K562 (cell line): ENCODE data around the gene CSN1S1. TPM values are rescaled to one million over a fixed set of nuclear protein-coding genes. Genes with fewer than 3 reads are reported as not detected.

Experiments used
- ATAC-seq: fragments of 200-7000 bp; cut with Tn5 transposase; 3 replicates; pipeline ENCODE4 v1.9.1; 2020; ENCODE audit warnings: moderate library complexity
- BruUV-seq: library from RNA; stranded (reverse); fragments of 400-500 nt; replicated peaks from 2 replicates; lab custom pipeline; 2021; lab: Mats Ljungman, UMichigan
- CTCF ChIA-PET: fragments of 300-600 bp; formaldehyde crosslinking; extraction: SDS; loops from one replicate; lab custom pipeline; 2021; ENCODE audit warnings: low intra/inter-chr PET ratio; lab: Yijun Ruan, JAX
- POLR2A ChIA-PET: fragments of 300-600, 350-650 bp; sonication (Branson Sonifier 250); formaldehyde crosslinking; extraction: SDS; loops from one replicate; lab custom pipeline; 2021; ENCODE audit warnings: antibody characterized with exemption, inconsistent platforms; lab: Yijun Ruan, JAX
- DNase-seq, 4 experiments: peaks; one replicate each; pipeline versions ENCODE4 v3.0.0 to v3.0.0-alpha.2; 2011 to 2018; ENCODE audit warnings: low spot score in 3 of 4, mixed read lengths in 3 of 4; ENCODE audit errors: extremely low read depth in 1 of 4
- FAIRE-seq: peaks from 2 replicates; lab custom pipeline; 2011; peaks lifted over from hg19 to GRCh38; lab: Jason Lieb, UNC
- H2AFZ ChIP-seq: 2 replicates; pipeline ENCODE4 v1.6.0; 2011; ENCODE audit warnings: low read depth, low read length, control low read depth, inconsistent platforms
- H3K27ac ChIP-seq: fragments of 200-600 bp; 3 replicates; pipeline ENCODE4 v1.8.0; 2011; ENCODE audit warnings: low read depth, mild to moderate bottlenecking, control low read depth, inconsistent platforms, low read length, moderate library complexity, mixed read lengths; ENCODE audit errors: extremely low read depth
- H3K27me3 ChIP-seq, 2 experiments: fragments of 300-600 bp in 1 of 2; 2 replicates in 1 of 2; 3 replicates in 1 of 2; pipeline versions ENCODE4 v1.6.0 to v1.8.0; 2011; ENCODE audit warnings: inconsistent platforms in 2 of 2, low read length in 2 of 2, mild to moderate bottlenecking in 1 of 2, mixed read lengths in 1 of 2, moderate library complexity in 1 of 2; ENCODE audit not compliant: control insufficient read depth in 2 of 2, insufficient read depth in 2 of 2
- H3K36me3 ChIP-seq: fragments of 300-600 bp; 3 replicates; pipeline ENCODE4 v1.8.0; 2011; ENCODE audit warnings: mild to moderate bottlenecking, low read length, inconsistent platforms; ENCODE audit not compliant: control insufficient read depth, insufficient read depth
- H3K4me1 ChIP-seq, 2 experiments: fragments of 200-600 bp in 1 of 2; replicated peaks in 1 of 2; 2 replicates in 1 of 2; 3 replicates in 1 of 2; pipeline versions ENCODE4 v1.5.1 to v1.8.0; 2011; ENCODE audit warnings: inconsistent platforms in 2 of 2, low read length in 2 of 2, mild to moderate bottlenecking in 1 of 2, mixed read lengths in 1 of 2, moderate library complexity in 1 of 2; ENCODE audit not compliant: control insufficient read depth in 2 of 2, insufficient read depth in 2 of 2
- H3K4me2 ChIP-seq: 2 replicates; pipeline ENCODE4 v1.6.1; 2011; ENCODE audit warnings: low read length, control low read depth, inconsistent platforms, mixed read lengths; ENCODE audit not compliant: insufficient read depth
- H3K4me3 ChIP-seq: fragments of 200-600 bp; sonication (generic), shearing (Covaris generic); 2 replicates; pipeline ENCODE4 v1.5.1; 2016; ENCODE audit warnings: control low read depth, inconsistent platforms
- H3K79me2 ChIP-seq: fragments of 200-600 bp; 3 replicates; pipeline ENCODE4 v1.8.0; 2011; ENCODE audit warnings: low read length, inconsistent platforms; ENCODE audit not compliant: control insufficient read depth, insufficient read depth
- H3K9ac ChIP-seq, 2 experiments: 2 replicates each; pipeline versions ENCODE4 v1.6.0 to v1.6.1; 2011; ENCODE audit warnings: low read depth in 2 of 2, low read length in 2 of 2, control low read depth in 1 of 2, inconsistent platforms in 1 of 2, mild to moderate bottlenecking in 1 of 2, mixed read lengths in 1 of 2; ENCODE audit not compliant: insufficient read depth in 1 of 2
- H3K9me1 ChIP-seq: one replicate; pipeline ENCODE4 v1.6.0; 2011; ENCODE audit warnings: inconsistent platforms, mild to moderate bottlenecking, low read length, moderate library complexity; ENCODE audit not compliant: control insufficient read depth, insufficient read depth
- H3K9me3 ChIP-seq: replicated peaks from 2 replicates; pipeline ENCODE4 v1.5.1; 2011; ENCODE audit warnings: low read depth, low read length, inconsistent platforms; ENCODE audit not compliant: control insufficient read depth, insufficient read depth
- H4K20me1 ChIP-seq: replicated peaks from 2 replicates; pipeline ENCODE4 v1.6.1; 2011; ENCODE audit warnings: low read length, inconsistent platforms, mixed read lengths; ENCODE audit not compliant: control insufficient read depth, insufficient read depth
- CBFA2T2 ChIP-seq: fragments of 450-650 bp; conservative IDR thresholded peaks from 2 replicates; pipeline ENCODE4 v1.6.1; 2017; ENCODE audit warnings: mild to moderate bottlenecking
- CBFB ChIP-seq: sonication (generic); formaldehyde crosslinking; IDR thresholded peaks from 2 replicates; pipeline ENCODE4 v1.4.0; 2020; ENCODE audit warnings: mild to moderate bottlenecking, missing genetic modification reagents
- FOXO4 ChIP-seq: fragments of 450-650 bp; formaldehyde crosslinking; IDR thresholded peaks from 2 replicates; pipeline ENCODE4 v1.4.0; 2020; ENCODE audit warnings: mild to moderate bottlenecking, moderate library complexity
- HMG20A ChIP-seq: fragments of 450-650 bp; formaldehyde crosslinking; conservative IDR thresholded peaks from 2 replicates; pipeline ENCODE4 v1.4.0; 2020; ENCODE audit warnings: mild to moderate bottlenecking, mixed read lengths
- HNRNPUL1 ChIP-seq: fragments of 200-400 bp; formaldehyde crosslinking; IDR thresholded peaks from 2 replicates; pipeline ENCODE4 v1.6.1; 2017; ENCODE audit warnings: low read length
- NR4A1 ChIP-seq, 2 experiments: fragments of 250-450 bp in 1 of 2; fragments of 450-650 bp in 1 of 2; sonication (Bioruptor Pico) in 1 of 2; IDR thresholded peaks; 2 replicates each; pipeline versions ENCODE4 v1.4.0 to v1.6.1; 2016 to 2020; ENCODE audit warnings: mild to moderate bottlenecking in 2 of 2, missing compliant biosample characterization in 1 of 2, missing genetic modification characterization in 1 of 2, moderate library complexity in 1 of 2
- NRF1 ChIP-seq, 2 experiments: fragments of 450-650 bp; IDR thresholded peaks in 1 of 2; conservative IDR thresholded peaks in 1 of 2; 2 replicates each; pipeline ENCODE4 v1.6.1; 2014; ENCODE audit warnings: mild to moderate bottlenecking in 2 of 2
- PML ChIP-seq: IDR thresholded peaks from 2 replicates; pipeline ENCODE4 v1.6.1; 2012; ENCODE audit warnings: low read length, inconsistent platforms
- POLR2AphosphoS2 ChIP-seq: IDR thresholded peaks from 2 replicates; pipeline ENCODE4 v1.6.1; 2012; ENCODE audit warnings: low read length, improper control_type of control experiment
- PPARD ChIP-seq: fragments of 250-450 bp; sonication (Bioruptor Pico); IDR thresholded peaks from 2 replicates; pipeline ENCODE4 v1.8.0; 2022; ENCODE audit warnings: inconsistent platforms, mild to moderate bottlenecking, moderate library complexity
- TEAD1 ChIP-seq, 2 experiments: fragments of 450-650 bp in 1 of 2; sonication (generic) in 1 of 2; formaldehyde crosslinking; IDR thresholded peaks; 2 replicates each; pipeline versions ENCODE4 v1.4.0 to v1.8.0; 2020 to 2022; ENCODE audit warnings: mild to moderate bottlenecking in 2 of 2, missing genetic modification reagents in 1 of 2
- TGIF2 ChIP-seq: sonication (generic); formaldehyde crosslinking; IDR thresholded peaks from 2 replicates; pipeline ENCODE4 v1.8.1; 2022; ENCODE audit warnings: mild to moderate bottlenecking, missing genetic modification reagents, moderate library complexity
- USF1 ChIP-seq: sonication (generic); formaldehyde crosslinking; IDR thresholded peaks from 2 replicates; pipeline ENCODE4 v1.9.0; 2022; ENCODE audit warnings: mild to moderate bottlenecking, missing genetic modification reagents
- ZC3H11A ChIP-seq: IDR thresholded peaks from 2 replicates; pipeline ENCODE4 v1.6.1; 2012; ENCODE audit warnings: low read depth, low read length, improper control_type of control experiment
- WGBS: fragments of 100-300 bp; shearing (Covaris generic); methylation state at CpG from one replicate; pipeline ENCODE4 v1.1.6; 2016; ENCODE audit warnings: low coverage, mixed read lengths; ENCODE audit not compliant: insufficient coverage; ENCODE audit errors: missing lambda C conversion rate; 5-methylcytosine and 5-hydroxymethylcytosine counted together
- in situ Hi-C: fragments of 300-500 bp; cut with MboI; formaldehyde crosslinking; loops from 4 replicates; pipeline ENCODE4 v1.15.0; 2018; ENCODE audit warnings: inconsistent platforms, mixed read lengths
- intact Hi-C: fragments of 100-400 bp; cut with micrococcal nuclease; formaldehyde crosslinking; loops from 2 replicates; pipeline ENCODE4 v1.14.2; 2022
- polyA plus RNA-seq, 8 experiments: library from polyadenylated mRNA; depleted of rRNA in 4 of 8; stranded (reverse) in 5 of 8; unstranded in 3 of 8; fragments of >200 nt; fragmentation: Nextera tagmentation in 2 of 8; fragmentation: Illumina TruSeq in 1 of 8; extraction: Ambion mirVana in 2 of 8; extraction: Trizol in 1 of 8; gene quantifications; 2 replicates each; pipeline versions ENCODE4 v1.2.1 to v1.2.3, GENCODE V29; 2011 to 2014; ENCODE audit warnings: inconsistent platforms in 1 of 8, missing spikeins in 1 of 8
- total RNA-seq, 7 experiments: library from RNA; depleted of rRNA in 6 of 7; stranded (reverse); fragments of >200 nt in 6 of 7; fragmentation: Illumina TruSeq in 2 of 7; extraction: Trizol in 2 of 7; gene quantifications; 2 replicates each; pipeline versions ENCODE4 v1.2.1 to v1.2.3, GENCODE V29; 2011 to 2021; ENCODE audit warnings: low replicate concordance in 1 of 7
- TF ChIP-seq, protein P1 (sequence below), 2 experiments: fragments of 200-800 bp in 1 of 2; sonication (Bioruptor generic) in 1 of 2; sonication (generic) in 1 of 2; formaldehyde crosslinking in 1 of 2; IDR thresholded peaks in 1 of 2; conservative IDR thresholded peaks in 1 of 2; 2 replicates each; pipeline versions ENCODE4 v1.5.0 to v1.6.1; 2016 to 2020; ENCODE audit warnings: missing compliant biosample characterization in 1 of 2, missing genetic modification characterization in 1 of 2, missing genetic modification reagents in 1 of 2
- TF ChIP-seq, protein P2 (sequence below), 2 experiments: fragments of 450-650 bp; IDR thresholded peaks; 2 replicates each; pipeline ENCODE4 v1.6.1; 2018; ENCODE audit warnings: mild to moderate bottlenecking in 2 of 2, low read depth in 1 of 2; ENCODE audit not compliant: partially characterized antibody in 2 of 2

CSN1S1 gene
- total and polyA plus RNA-seq, 9 of the 15 experiments (the other 6 are each of a cell fraction or from before 2014, with no cell fraction given) = not detected

- ATAC-seq (no peak), DNase-seq (no peak), FAIRE-seq (no peak)
- Histone ChIP-seq H3K27ac (no peak within 1 kb of the TSS), H3K4me1 (no peaks in the 10 kb centered on the region), H3K27me3 (no peaks in the 10 kb centered on the region), H3K4me2 (no peak within 1 kb of the TSS), H3K9me3 (no peaks in the 10 kb centered on the region), H3K9me1 (no peaks in the 10 kb centered on the region), H3K36me3 (no peaks in the 10 kb centered on the region), H4K20me1 (no peaks in the 10 kb centered on the region), H3K9ac (no peak within 1 kb of the TSS), H2AFZ (no peak within 1 kb of the TSS), H3K4me3 (no peak within 1 kb of the TSS), H3K79me2 (no peaks in the 10 kb centered on the region)
- in situ Hi-C loops = no loop called here
- CTCF ChIA-PET = no interaction called here
- intact Hi-C loops = no loop called here
- WGBS = 0% methylated on average over 2 of the region's 2 CpGs
- BruUV-seq = no TSS peak
- POLR2A ChIA-PET = no interaction called here
- TF ChIP-seq PPARD (CRISPR knock-in tag) (no peak), NRF1 (conservative IDR thresholded peaks at IDR 0.05 in 1 of 2, IDR thresholded peaks at IDR 0.05 in 1 of 2) (no peak), FOXO4 (no peak), TGIF2 (CRISPR knock-in tag) (no peak), NR4A1 (CRISPR knock-in tag; IDR thresholded peaks at IDR 0.05) (no peak), NR4A1 (tag; IDR thresholded peaks at IDR 0.05) (no peak), CBFA2T2 (no peak), USF1 (CRISPR knock-in tag) (no peak), CBFB (CRISPR knock-in tag) (no peak), PML (no peak), ZC3H11A (no peak), HMG20A (no peak), TEAD1 (CRISPR knock-in tag; IDR thresholded peaks at IDR 0.05) (no peak), HNRNPUL1 (no peak), POLR2AphosphoS2 (no peak)
- TF ChIP-seq, protein P1, sequence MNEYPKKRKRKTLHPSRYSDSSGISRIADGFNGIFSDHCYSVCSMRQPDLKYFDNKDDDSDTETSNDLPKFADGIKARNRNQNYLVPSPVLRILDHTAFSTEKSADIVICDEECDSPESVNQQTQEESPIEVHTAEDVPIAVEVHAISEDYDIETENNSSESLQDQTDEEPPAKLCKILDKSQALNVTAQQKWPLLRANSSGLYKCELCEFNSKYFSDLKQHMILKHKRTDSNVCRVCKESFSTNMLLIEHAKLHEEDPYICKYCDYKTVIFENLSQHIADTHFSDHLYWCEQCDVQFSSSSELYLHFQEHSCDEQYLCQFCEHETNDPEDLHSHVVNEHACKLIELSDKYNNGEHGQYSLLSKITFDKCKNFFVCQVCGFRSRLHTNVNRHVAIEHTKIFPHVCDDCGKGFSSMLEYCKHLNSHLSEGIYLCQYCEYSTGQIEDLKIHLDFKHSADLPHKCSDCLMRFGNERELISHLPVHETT (CRISPR knock-in tag; conservative IDR thresholded peaks at IDR 0.05 in 1 of 2, IDR thresholded peaks at IDR 0.05 in 1 of 2) = no peak
- TF ChIP-seq, protein P2, sequence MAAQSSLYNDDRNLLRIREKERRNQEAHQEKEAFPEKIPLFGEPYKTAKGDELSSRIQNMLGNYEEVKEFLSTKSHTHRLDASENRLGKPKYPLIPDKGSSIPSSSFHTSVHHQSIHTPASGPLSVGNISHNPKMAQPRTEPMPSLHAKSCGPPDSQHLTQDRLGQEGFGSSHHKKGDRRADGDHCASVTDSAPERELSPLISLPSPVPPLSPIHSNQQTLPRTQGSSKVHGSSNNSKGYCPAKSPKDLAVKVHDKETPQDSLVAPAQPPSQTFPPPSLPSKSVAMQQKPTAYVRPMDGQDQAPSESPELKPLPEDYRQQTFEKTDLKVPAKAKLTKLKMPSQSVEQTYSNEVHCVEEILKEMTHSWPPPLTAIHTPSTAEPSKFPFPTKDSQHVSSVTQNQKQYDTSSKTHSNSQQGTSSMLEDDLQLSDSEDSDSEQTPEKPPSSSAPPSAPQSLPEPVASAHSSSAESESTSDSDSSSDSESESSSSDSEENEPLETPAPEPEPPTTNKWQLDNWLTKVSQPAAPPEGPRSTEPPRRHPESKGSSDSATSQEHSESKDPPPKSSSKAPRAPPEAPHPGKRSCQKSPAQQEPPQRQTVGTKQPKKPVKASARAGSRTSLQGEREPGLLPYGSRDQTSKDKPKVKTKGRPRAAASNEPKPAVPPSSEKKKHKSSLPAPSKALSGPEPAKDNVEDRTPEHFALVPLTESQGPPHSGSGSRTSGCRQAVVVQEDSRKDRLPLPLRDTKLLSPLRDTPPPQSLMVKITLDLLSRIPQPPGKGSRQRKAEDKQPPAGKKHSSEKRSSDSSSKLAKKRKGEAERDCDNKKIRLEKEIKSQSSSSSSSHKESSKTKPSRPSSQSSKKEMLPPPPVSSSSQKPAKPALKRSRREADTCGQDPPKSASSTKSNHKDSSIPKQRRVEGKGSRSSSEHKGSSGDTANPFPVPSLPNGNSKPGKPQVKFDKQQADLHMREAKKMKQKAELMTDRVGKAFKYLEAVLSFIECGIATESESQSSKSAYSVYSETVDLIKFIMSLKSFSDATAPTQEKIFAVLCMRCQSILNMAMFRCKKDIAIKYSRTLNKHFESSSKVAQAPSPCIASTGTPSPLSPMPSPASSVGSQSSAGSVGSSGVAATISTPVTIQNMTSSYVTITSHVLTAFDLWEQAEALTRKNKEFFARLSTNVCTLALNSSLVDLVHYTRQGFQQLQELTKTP (IDR thresholded peaks at IDR 0.05; ENCODE audit: low read depth in 1 of 2, partially characterized antibody in 2 of 2) = no peak
Observed at GRCh38 chr4:69965628-69966027, 34.8 kb downstream of the CSN1S1 start, which contains the start of gene CSN2. TSS of gene CSN2 (minus strand) at chr4:69965728. CDS start at chr4:69960995, 4,733 bp downstream.
